H1 (cell line): Measurements from ENCODE around the gene APPL2. TPM values are rescaled to one million over a fixed set of nuclear protein-coding genes. Genes with fewer than 3 reads are reported as not detected.

Source experiments
- CTCF ChIA-PET: fragments of 300-600 bp; sonication (Branson Sonifier 250); formaldehyde crosslinking; loops from one replicate; lab custom pipeline; 2021; ENCODE audit not compliant: partially characterized antibody; lab: Charles Lee
- POLR2A ChIA-PET: fragments of 300-600 bp; sonication (Branson Sonifier 250); formaldehyde crosslinking; loops from one replicate; lab custom pipeline; 2021; ENCODE audit warnings: inconsistent platforms; ENCODE audit not compliant: partially characterized antibody; lab: Charles Lee
- DNase-seq, 2 experiments: peaks; one replicate each; pipeline versions ENCODE4 v3.0.0 to v3.0.0-alpha.2; 2010 to 2022; ENCODE audit warnings: low spot score in 2 of 2, low read depth in 1 of 2, mixed read lengths in 1 of 2
- FAIRE-seq: peaks from 2 replicates; lab custom pipeline; 2011; peaks lifted over from hg19 to GRCh38; lab: Jason Lieb, UNC
- H2AFZ ChIP-seq: 2 replicates; pipeline ENCODE4 v1.8.1; 2012; ENCODE audit warnings: low read length, inconsistent platforms
- H2AK5ac ChIP-seq: 2 replicates; pipeline ENCODE4 v1.6.1; 2013; ENCODE audit warnings: low read depth, low read length
- H2BK120ac ChIP-seq: replicated peaks from 2 replicates; pipeline ENCODE3; 2013; ENCODE audit warnings: low read depth, low read length, inconsistent platforms
- H2BK12ac ChIP-seq: 2 replicates; pipeline ENCODE4 v1.6.1; 2013; ENCODE audit warnings: low read depth, low read length
- H2BK15ac ChIP-seq: 2 replicates; pipeline ENCODE4 v1.6.1; 2013; ENCODE audit warnings: low read length
- H2BK20ac ChIP-seq: 2 replicates; pipeline ENCODE4 v1.6.1; 2013; ENCODE audit warnings: low read length
- H2BK5ac ChIP-seq: 2 replicates; pipeline ENCODE4 v1.6.1; 2013; ENCODE audit warnings: low read depth, low read length
- H3K14ac ChIP-seq: 2 replicates; pipeline ENCODE4 v1.6.1; 2013; ENCODE audit warnings: inconsistent platforms; ENCODE audit not compliant: insufficient read length
- H3K18ac ChIP-seq: 2 replicates; pipeline ENCODE4 v1.6.1; 2013; ENCODE audit warnings: low read length; ENCODE audit errors: extremely low read depth
- H3K23ac ChIP-seq: 2 replicates; pipeline ENCODE4 v1.6.1; 2013; ENCODE audit warnings: inconsistent platforms; ENCODE audit not compliant: insufficient read length
- H3K23me2 ChIP-seq: 2 replicates; pipeline ENCODE4 v1.6.1; 2013; ENCODE audit warnings: low read depth, low read length
- H3K27ac ChIP-seq: 2 replicates; pipeline ENCODE4 v1.6.1; 2011; ENCODE audit warnings: low read depth, low read length, inconsistent platforms
- H3K27me3 ChIP-seq, 4 experiments: replicated peaks in 1 of 4; 1 replicate in 1 of 4; 2 replicates in 3 of 4; pipeline versions ENCODE4 v1.6.1 to v1.8.1; 2011 to 2013; ENCODE audit warnings: low read length in 3 of 4, mild to moderate bottlenecking in 3 of 4, inconsistent platforms in 2 of 4, mixed read lengths in 2 of 4, moderate library complexity in 1 of 4; ENCODE audit not compliant: control insufficient read depth in 3 of 4, insufficient read depth in 3 of 4; ENCODE audit errors: extremely low read depth in 1 of 4
- H3K36me3 ChIP-seq, 4 experiments: 2 replicates each; pipeline versions ENCODE4 v1.6.1 to v1.8.1; 2011 to 2013; ENCODE audit warnings: mild to moderate bottlenecking in 4 of 4, low read length in 3 of 4, moderate library complexity in 2 of 4, control low read depth in 1 of 4, inconsistent platforms in 1 of 4; ENCODE audit not compliant: insufficient read depth in 4 of 4, control insufficient read depth in 2 of 4
- H3K4ac ChIP-seq: replicated peaks from 2 replicates; pipeline ENCODE3; 2013; ENCODE audit warnings: low read length, low read depth, mixed read lengths, inconsistent platforms; ENCODE audit not compliant: insufficient read length
- H3K4me1 ChIP-seq, 4 experiments: replicated peaks in 1 of 4; 1 replicate in 1 of 4; 2 replicates in 3 of 4; pipeline versions ENCODE4 v1.6.1 to v1.8.1; 2011 to 2013; ENCODE audit warnings: low read length in 3 of 4, inconsistent platforms in 2 of 4, mixed read lengths in 1 of 4; ENCODE audit not compliant: insufficient read depth in 4 of 4, control insufficient read depth in 3 of 4
- H3K4me2 ChIP-seq, 2 experiments: 2 replicates each; pipeline versions ENCODE4 v1.6.1 to v1.8.1; 2011 to 2013; ENCODE audit warnings: low read depth in 2 of 2, low read length in 2 of 2, control low read depth in 1 of 2, inconsistent platforms in 1 of 2, mild to moderate bottlenecking in 1 of 2; ENCODE audit not compliant: insufficient read depth in 1 of 2
- H3K4me3 ChIP-seq, 4 experiments: fragments of 200-600, 300-600 bp in 1 of 4; sonication (generic), shearing (Covaris generic), sonication (Bioruptor Twin) in 1 of 4; 2 replicates each; pipeline versions ENCODE4 v1.5.1 to v1.8.1; 2011 to 2016; ENCODE audit warnings: low read length in 4 of 4, low read depth in 3 of 4, control low read depth in 2 of 4, inconsistent platforms in 2 of 4, mild to moderate bottlenecking in 2 of 4, mixed read lengths in 1 of 4, moderate library complexity in 1 of 4; ENCODE audit not compliant: insufficient read depth in 2 of 4; ENCODE audit errors: extremely low read depth in 1 of 4
- H3K56ac ChIP-seq: replicated peaks from 2 replicates; pipeline ENCODE3; 2013; ENCODE audit warnings: low read depth, mild to moderate bottlenecking, mixed read lengths, low read length, inconsistent platforms; ENCODE audit not compliant: insufficient read length
- H3K79me1 ChIP-seq: 2 replicates; pipeline ENCODE4 v1.6.1; 2013; ENCODE audit warnings: low read depth, low read length, control low read depth
- H3K79me2 ChIP-seq, 2 experiments: 2 replicates each; pipeline versions ENCODE4 v1.6.1 to v1.8.1; 2012 to 2013; ENCODE audit warnings: low read length in 2 of 2, mild to moderate bottlenecking in 2 of 2, inconsistent platforms in 1 of 2; ENCODE audit not compliant: insufficient read depth in 2 of 2, control insufficient read depth in 1 of 2
- H3K9ac ChIP-seq, 4 experiments: replicated peaks in 1 of 4; 1 replicate in 1 of 4; 2 replicates in 3 of 4; pipeline versions ENCODE4 v1.6.1 to v1.8.1; 2011 to 2013; ENCODE audit warnings: low read depth in 3 of 4, low read length in 3 of 4, control low read depth in 2 of 4, mild to moderate bottlenecking in 2 of 4, moderate library complexity in 2 of 4, inconsistent platforms in 1 of 4; ENCODE audit errors: extremely low read depth in 1 of 4
- H3K9me3 ChIP-seq, 2 experiments: 2 replicates each; pipeline versions ENCODE4 v1.6.1 to v1.8.1; 2012 to 2013; ENCODE audit warnings: mild to moderate bottlenecking in 2 of 2, moderate library complexity in 2 of 2, control low read depth in 1 of 2, inconsistent platforms in 1 of 2, low read depth in 1 of 2, low read length in 1 of 2, mixed read lengths in 1 of 2; ENCODE audit not compliant: insufficient read depth in 2 of 2
- H4K20me1 ChIP-seq, 2 experiments: replicated peaks in 1 of 2; 2 replicates each; pipeline versions ENCODE3 to v1.8.1; 2011 to 2013; ENCODE audit warnings: inconsistent platforms in 2 of 2, low read length in 2 of 2, mild to moderate bottlenecking in 1 of 2; ENCODE audit not compliant: insufficient read depth in 2 of 2, control insufficient read depth in 1 of 2
- H4K5ac ChIP-seq: 2 replicates; pipeline ENCODE4 v1.6.1; 2013; ENCODE audit warnings: low read length, low read depth, mixed read lengths, inconsistent platforms; ENCODE audit not compliant: insufficient read length
- H4K8ac ChIP-seq: 2 replicates; pipeline ENCODE4 v1.8.0; 2013; ENCODE audit warnings: mild to moderate bottlenecking, moderate library complexity, low read length, inconsistent platforms; ENCODE audit not compliant: insufficient read depth; ENCODE audit errors: extremely low read depth
- H4K91ac ChIP-seq: replicated peaks from 2 replicates; pipeline ENCODE3; 2013; ENCODE audit warnings: low read length, mixed read lengths, inconsistent platforms; ENCODE audit not compliant: insufficient read length
- CBX5 ChIP-seq: fragments of 300-800, 300-1000 bp; sonication (generic); IDR thresholded peaks from 2 replicates; pipeline ENCODE4 v1.7.1; 2016; ENCODE audit warnings: antibody characterized with exemption, low read length, low read depth
- POLR2A ChIP-seq, 2 experiments: IDR thresholded peaks; 1 replicate in 1 of 2; 2 replicates in 1 of 2; pipeline ENCODE4 v1.6.1; 2011; ENCODE audit warnings: low read depth in 2 of 2, low read length in 2 of 2, mild to moderate bottlenecking in 2 of 2; ENCODE audit errors: control extremely low read depth in 1 of 2
- POLR2AphosphoS5 ChIP-seq: IDR thresholded peaks from 2 replicates; pipeline ENCODE4 v1.6.1; 2011; ENCODE audit warnings: low read depth, low read length
- SAP30 ChIP-seq: fragments of 300-600 bp; sonication (generic); IDR thresholded peaks from 2 replicates; pipeline ENCODE4 v1.7.1; 2012; ENCODE audit warnings: low read length, moderate library complexity, mild to moderate bottlenecking, inconsistent platforms; ENCODE audit not compliant: insufficient read depth, insufficient replicate concordance
- SRF ChIP-seq: IDR thresholded peaks from 2 replicates; pipeline ENCODE4 v1.6.1; 2011; ENCODE audit warnings: mild to moderate bottlenecking, low read depth, low read length, moderate library complexity
- WGBS, 2 experiments: shearing (Covaris generic) in 1 of 2; methylation state at CpG; one replicate each; pipeline versions ENCODE4 v1.1.6 to v1.1.7; 2013 to 2015; ENCODE audit warnings: low lambda C conversion rate in 2 of 2, mixed read lengths in 2 of 2, inconsistent platforms in 1 of 2, low coverage in 1 of 2, missing lambda C conversion rate in 1 of 2; ENCODE audit not compliant: insufficient replicate concordance in 2 of 2, insufficient coverage in 1 of 2, insufficient read length in 1 of 2; ENCODE audit errors: extremely low coverage in 1 of 2, missing lambda C conversion rate in 1 of 2; 5-methylcytosine and 5-hydroxymethylcytosine counted together
- polyA plus RNA-seq, 7 experiments: library from polyadenylated mRNA; depleted of rRNA in 3 of 7; stranded (reverse) in 5 of 7; unstranded in 2 of 7; fragments of >200 nt in 5 of 7; fragments of 200-250 nt in 2 of 7; gene quantifications; 1 replicate in 5 of 7; 2 replicates in 1 of 7; 4 replicates in 1 of 7; pipeline versions ENCODE4 v1.2.1 to v1.2.3, GENCODE V29; 2011 to 2013; ENCODE audit warnings: missing spikeins in 2 of 7, mixed read lengths in 2 of 7
- total RNA-seq: library from RNA; stranded (reverse); fragmentation: NEBNext Ultra II Directional; extraction: Animal tissue kit (Norgen Biotek cat#: 25700); gene quantifications from 2 replicates; pipeline ENCODE4 v1.2.1, GENCODE V29; 2021
- TF ChIP-seq, protein P1 (sequence below): IDR thresholded peaks from 2 replicates; pipeline ENCODE4 v1.6.1; 2012; ENCODE audit warnings: low read length, inconsistent platforms

The APPL2 gene
- total and polyA plus RNA-seq, 2 of the 8 experiments (the other 6 are each of a cell fraction or from before 2014, with no cell fraction given) = 8.9 to 22.9 TPM

DNA sequence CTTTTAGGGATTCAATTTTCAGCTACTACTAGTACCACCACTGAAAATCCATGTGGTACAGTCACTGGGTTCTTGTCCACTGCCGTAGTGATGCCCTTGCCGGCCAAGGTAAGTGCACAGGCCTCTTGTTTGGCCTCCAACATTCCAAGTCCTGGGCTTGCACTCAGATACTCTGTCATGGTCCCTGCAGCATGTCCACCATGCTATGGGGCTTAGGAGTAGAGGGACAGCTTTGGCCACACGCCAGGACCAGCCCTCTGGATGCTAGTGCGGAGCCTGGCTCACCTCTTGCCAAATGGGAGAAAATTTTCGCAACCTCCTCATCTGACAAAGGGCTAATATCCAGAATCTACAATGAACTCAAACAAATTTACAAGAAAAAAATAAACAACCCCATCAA is 38.6 kb upstream of the APPL2 start:
- Histone ChIP-seq H2BK15ac (no peak overlapping the region), H3K79me2 (no peaks in the 10 kb centered on the region), H3K4me1 (no peaks in the 10 kb centered on the region; a peak in 1 of 7 replicates), H3K9me3 (no peaks in the 10 kb centered on the region), H3K27ac (no peak overlapping the region), H2BK120ac (no peak overlapping the region), H3K23ac (no peak overlapping the region), H2BK20ac (no peak overlapping the region), H4K5ac (no peak overlapping the region), H3K4me2 (no peak overlapping the region), H3K27me3 (no peaks in the 10 kb centered on the region; a peak in 1 of 7 replicates), H3K36me3 (no peaks in the 10 kb centered on the region), H3K4me3 (no peak overlapping the region), H4K20me1 (no peaks in the 10 kb centered on the region), H3K18ac (no peak overlapping the region), H3K79me1 (no peaks in the 10 kb centered on the region), H2BK12ac (no peak overlapping the region), H3K14ac (no peak overlapping the region)
- FAIRE-seq = no peak
- CTCF ChIA-PET = no interaction called here
- DNase-seq = no peak
- TF ChIP-seq POLR2A (IDR thresholded peaks at IDR 0.05; ENCODE audit: control extremely low read depth in 1 of 2, low read depth in 2 of 2, low read length in 2 of 2) (no peak), POLR2AphosphoS5 (no peak), CBX5 (no peak), SAP30 (no peak), SRF (no peak)
- TF ChIP-seq, protein P1, sequence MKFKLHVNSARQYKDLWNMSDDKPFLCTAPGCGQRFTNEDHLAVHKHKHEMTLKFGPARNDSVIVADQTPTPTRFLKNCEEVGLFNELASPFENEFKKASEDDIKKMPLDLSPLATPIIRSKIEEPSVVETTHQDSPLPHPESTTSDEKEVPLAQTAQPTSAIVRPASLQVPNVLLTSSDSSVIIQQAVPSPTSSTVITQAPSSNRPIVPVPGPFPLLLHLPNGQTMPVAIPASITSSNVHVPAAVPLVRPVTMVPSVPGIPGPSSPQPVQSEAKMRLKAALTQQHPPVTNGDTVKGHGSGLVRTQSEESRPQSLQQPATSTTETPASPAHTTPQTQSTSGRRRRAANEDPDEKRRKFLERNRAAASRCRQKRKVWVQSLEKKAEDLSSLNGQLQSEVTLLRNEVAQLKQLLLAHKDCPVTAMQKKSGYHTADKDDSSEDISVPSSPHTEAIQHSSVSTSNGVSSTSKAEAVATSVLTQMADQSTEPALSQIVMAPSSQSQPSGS = no peak
- TF ChIP-seq, all 59 proteins: peak for 0
- WGBS, 2 experiments = 95% methylated on average over 5 of the region's 5 CpGs; no CpG with 5 or more reads in 1 of the 2 experiments
- Histone ChIP-seq H4K91ac (no peak overlapping the region), H2AFZ (no peak overlapping the region), H4K8ac (no peak overlapping the region), H2AK5ac (no peak overlapping the region), H3K4ac (no peak overlapping the region), H3K9ac (no peak overlapping the region), H2BK5ac (no peak overlapping the region), H3K56ac (no peak overlapping the region), H3K23me2 (no peaks in the 10 kb centered on the region)
- POLR2A ChIA-PET = no interaction called here
